DND-41 (cell line): ENCODE measurements around the gene SELENOS.

Source experiments
- ATAC-seq: fragments of 200-7000 bp; cut with Tn5 transposase; 3 replicates; pipeline ENCODE4 v1.9.1; 2021; ENCODE audit warnings: low read depth; ENCODE audit not compliant: insufficient read depth
- DNase-seq: peaks from one replicate; pipeline ENCODE4 v3.0.0-alpha.2; 2020
- H2AFZ ChIP-seq: 2 replicates; pipeline ENCODE4 v1.6.0; 2012; ENCODE audit warnings: low read depth, low read length
- H3K27ac ChIP-seq: 2 replicates; pipeline ENCODE4 v1.5.1; 2012; ENCODE audit warnings: low read length, inconsistent platforms
- H3K27me3 ChIP-seq: fragments of 200-600 bp; sonication (generic); 2 replicates; pipeline ENCODE4 v1.6.0; 2012; ENCODE audit warnings: low read length, mild to moderate bottlenecking, inconsistent platforms; ENCODE audit not compliant: insufficient read depth, poor library complexity
- H3K36me3 ChIP-seq: 2 replicates; pipeline ENCODE4 v1.5.1; 2012; ENCODE audit warnings: low read length, inconsistent platforms; ENCODE audit not compliant: insufficient read depth
- H3K4me1 ChIP-seq: 2 replicates; pipeline ENCODE4 v1.5.1; 2012; ENCODE audit warnings: mild to moderate bottlenecking, low read length; ENCODE audit not compliant: insufficient read depth
- H3K4me2 ChIP-seq: 2 replicates; pipeline ENCODE4 v1.6.0; 2012; ENCODE audit warnings: mild to moderate bottlenecking, moderate library complexity, low read length, inconsistent platforms; ENCODE audit not compliant: insufficient read depth
- H3K4me3 ChIP-seq, 2 experiments: fragments of 200-600 bp in 1 of 2; shearing (Covaris generic) in 1 of 2; 2 replicates each; pipeline ENCODE4 v1.5.1; 2012 to 2016; ENCODE audit warnings: inconsistent platforms in 2 of 2, low read length in 2 of 2, mild to moderate bottlenecking in 2 of 2, low read depth in 1 of 2, moderate library complexity in 1 of 2
- H3K79me2 ChIP-seq: 2 replicates; pipeline ENCODE4 v1.6.0; 2012; ENCODE audit warnings: low read length, inconsistent platforms; ENCODE audit not compliant: insufficient read depth
- H3K9ac ChIP-seq: 2 replicates; pipeline ENCODE4 v1.6.0; 2012; ENCODE audit warnings: low read depth, mild to moderate bottlenecking, inconsistent platforms, low read length, moderate library complexity
- H3K9me3 ChIP-seq: 2 replicates; pipeline ENCODE4 v1.5.1; 2012; ENCODE audit warnings: low read length, moderate library complexity, mild to moderate bottlenecking, inconsistent platforms; ENCODE audit not compliant: insufficient read depth, severe bottlenecking
- H4K20me1 ChIP-seq: 2 replicates; pipeline ENCODE4 v1.6.0; 2012; ENCODE audit warnings: low read length; ENCODE audit not compliant: insufficient read depth
- CTCF ChIP-seq: IDR thresholded peaks from 2 replicates; pipeline ENCODE4 v1.5.1; 2012; ENCODE audit warnings: borderline replicate concordance, low read length, moderate library complexity, mild to moderate bottlenecking; ENCODE audit not compliant: poor library complexity, severe bottlenecking; ENCODE audit errors: extremely low read depth
- EZH2 ChIP-seq: IDR thresholded peaks from 3 replicates; pipeline ENCODE4 v1.6.1; 2012; ENCODE audit warnings: borderline replicate concordance, low read depth, mild to moderate bottlenecking, moderate library complexity, low read length, inconsistent platforms; ENCODE audit not compliant: severe bottlenecking

Gene SELENOS

GRCh38 chr15:101325263-101326025, 48.2 kb upstream of the SELENOS start:
- DNase-seq (no peak), ATAC-seq (no peak)
- H3K36me3 ChIP-seq, result no peaks in the 10 kb centered on the region
- no peak overlapping the region for H3K4me3 ChIP-seq
- no peak for TF ChIP-seq EZH2
- H3K4me1 ChIP-seq, result peaks cover 12% of the 10 kb centered on the region
- H2AFZ ChIP-seq, result no peak overlapping the region
- H3K4me2 ChIP-seq, result no peak overlapping the region
- H4K20me1 ChIP-seq, result no peaks in the 10 kb centered on the region
- H3K79me2 ChIP-seq, result no peaks in the 10 kb centered on the region
- H3K9ac ChIP-seq, result no peak overlapping the region
- H3K9me3 ChIP-seq, result no peaks in the 10 kb centered on the region
- H3K27ac ChIP-seq, result no peak overlapping the region
- H3K27me3 ChIP-seq, result no peaks in the 10 kb centered on the region

GRCh38 chr15:101324524-101325177, 47.4 kb upstream of the SELENOS start:
- H3K36me3 ChIP-seq, result no peaks in the 10 kb centered on the region
- H3K4me3 ChIP-seq, result no peak overlapping the region
- H3K9me3 ChIP-seq, result no peaks in the 10 kb centered on the region
- no peak overlapping the region for H2AFZ ChIP-seq
- no peaks in the 10 kb centered on the region for H3K27me3 ChIP-seq
- ATAC-seq, result no peak
- no peak for DNase-seq
- H3K4me1 ChIP-seq, result peaks cover 19% of the 10 kb centered on the region
- no peak overlapping the region for H3K4me2 ChIP-seq
- H4K20me1 ChIP-seq, result no peaks in the 10 kb centered on the region
- no peak overlapping the region for H3K9ac ChIP-seq
- TF ChIP-seq EZH2 (no peak), CTCF (no peak)
- no peaks in the 10 kb centered on the region for H3K79me2 ChIP-seq
- no peak overlapping the region for H3K27ac ChIP-seq

GRCh38 chr15:101323793-101324523, 46.7 kb upstream of the SELENOS start:
- Histone ChIP-seq H3K79me2 (no peaks in the 10 kb centered on the region), H3K4me3 (no peak overlapping the region), H3K9ac (no peak overlapping the region), H3K9me3 (no peaks in the 10 kb centered on the region), H3K27me3 (no peaks in the 10 kb centered on the region), H3K36me3 (no peaks in the 10 kb centered on the region), H3K4me2 (no peak overlapping the region), H4K20me1 (no peaks in the 10 kb centered on the region), H3K4me1 (peaks cover 19% of the 10 kb centered on the region), H3K27ac (no peak overlapping the region), H2AFZ (no peak overlapping the region)
- no peak for ATAC-seq
- no peak for TF ChIP-seq CTCF
- TF ChIP-seq EZH2, result no peak
- no peak for DNase-seq

- Histone ChIP-seq H3K79me2 (no peaks in the 10 kb centered on the region), H3K4me1 (peaks cover 19% of the 10 kb centered on the region), H2AFZ (no peak overlapping the region), H4K20me1 (no peaks in the 10 kb centered on the region), H3K9me3 (no peaks in the 10 kb centered on the region), H3K4me3 (no peak overlapping the region), H3K36me3 (no peaks in the 10 kb centered on the region), H3K27me3 (no peaks in the 10 kb centered on the region), H3K4me2 (no peak overlapping the region), H3K9ac (no peak overlapping the region), H3K27ac (no peak overlapping the region)
- TF ChIP-seq CTCF, result no peak
- no peak for TF ChIP-seq EZH2
- DNase-seq (no peak), ATAC-seq (no peak)
These were observed 45.7 kb upstream of the SELENOS start for GRCh38 chr15:101322854-101323477.
